ENCODE measurements around the gene NSFL1C.
"Not testable (repeated sequence)": the region's sequence is repeated elsewhere in the genome, so short reads cannot be mapped to it uniquely, and the experiment has no call there.

NSFL1C gene

GRCh38 chr20:1401451-1401907, 65.2 kb downstream of the NSFL1C start:
- Histone ChIP-seq H3K4me2 (ENCODE audit: low read length) (no peak overlapping the region), H3K27ac (no peak overlapping the region), H3K9me3 (ENCODE audit: control insufficient read depth, low read length) (no peaks in the 10 kb centered on the region), H3K9ac (no peak overlapping the region), H3K4me1 (no peaks in the 10 kb centered on the region), H3K4me3 (ENCODE audit: low read depth, low read length) (no peak overlapping the region), H2AFZ (no peak overlapping the region), H3K79me2 (no peaks in the 10 kb centered on the region), H3K27me3 (ENCODE audit: control insufficient read depth, insufficient read depth, low read length) (no peaks in the 10 kb centered on the region), H3K36me3 (ENCODE audit: control insufficient read depth, insufficient read depth, low read length) (no peaks in the 10 kb centered on the region)
- TF ChIP-seq CTCF (IDR thresholded peaks at IDR 0.05), result no peak

- H3K27me3 ChIP-seq (ENCODE audit: control insufficient read depth, insufficient read depth, low read length); H3K4me2 ChIP-seq (ENCODE audit: low read length); H3K4me1 ChIP-seq; H3K79me2 ChIP-seq; H3K4me3 ChIP-seq (ENCODE audit: low read depth, low read length); H3K27ac ChIP-seq; H3K9ac ChIP-seq; H3K9me3 ChIP-seq (ENCODE audit: control insufficient read depth, low read length); H3K36me3 ChIP-seq (ENCODE audit: control insufficient read depth, insufficient read depth, low read length): not testable (repeated sequence)
- peak overlapping the region; percentile 26 for H2AFZ ChIP-seq
Measured at GRCh38 chr20:1399678-1400366, 66.8 kb downstream of the NSFL1C start.

- H3K4me3 ChIP-seq (ENCODE audit: low read depth, low read length); H3K36me3 ChIP-seq (ENCODE audit: control insufficient read depth, insufficient read depth, low read length); H3K4me1 ChIP-seq; H3K27me3 ChIP-seq (ENCODE audit: control insufficient read depth, insufficient read depth, low read length); H3K27ac ChIP-seq; H3K79me2 ChIP-seq; H3K9ac ChIP-seq; H3K9me3 ChIP-seq (ENCODE audit: control insufficient read depth, low read length): not testable (repeated sequence)
- peak overlapping the region; percentile 9 for H3K4me2 ChIP-seq (ENCODE audit: low read length)
- peak overlapping the region; percentile 35 for H2AFZ ChIP-seq
Measured at GRCh38 chr20:1398185-1398584, 68.5 kb downstream of the NSFL1C start.

- no peaks in the 10 kb centered on the region for H3K9me3 ChIP-seq (ENCODE audit: control insufficient read depth, low read length)
- H3K4me3 ChIP-seq (ENCODE audit: low read depth, low read length), result no peak overlapping the region
- H2AFZ ChIP-seq, result no peak overlapping the region
- H3K27me3 ChIP-seq (ENCODE audit: control insufficient read depth, insufficient read depth, low read length), result no peaks in the 10 kb centered on the region
- no peak overlapping the region for H3K9ac ChIP-seq
- H3K79me2 ChIP-seq, result no peaks in the 10 kb centered on the region
- TF ChIP-seq CTCF (IDR thresholded peaks at IDR 0.05), result no peak
- no peak overlapping the region for H3K4me2 ChIP-seq (ENCODE audit: low read length)
- H3K36me3 ChIP-seq (ENCODE audit: control insufficient read depth, insufficient read depth, low read length), result no peaks in the 10 kb centered on the region
- no peak overlapping the region for H3K27ac ChIP-seq
- H3K4me1 ChIP-seq, result no peaks in the 10 kb centered on the region
Measured at GRCh38 chr20:1397710-1398109, 68.9 kb downstream of the NSFL1C start.

GRCh38 chr20:1396702-1397101, 69.9 kb downstream of the NSFL1C start:
- no peak overlapping the region for H2AFZ ChIP-seq
- H3K79me2 ChIP-seq, result peaks cover 2% of the 10 kb centered on the region
- H3K4me1 ChIP-seq, result peaks cover under 1% of the 10 kb centered on the region
- no peak overlapping the region for H3K4me2 ChIP-seq (ENCODE audit: low read length)
- no peak overlapping the region for H3K4me3 ChIP-seq (ENCODE audit: low read depth, low read length)
- H3K36me3 ChIP-seq (ENCODE audit: control insufficient read depth, insufficient read depth, low read length), result no peaks in the 10 kb centered on the region
- H3K9me3 ChIP-seq (ENCODE audit: control insufficient read depth, low read length), result no peaks in the 10 kb centered on the region
- no peak overlapping the region for H3K9ac ChIP-seq
- no peaks in the 10 kb centered on the region for H3K27me3 ChIP-seq (ENCODE audit: control insufficient read depth, insufficient read depth, low read length)
- no peak overlapping the region for H3K27ac ChIP-seq
- no peak for TF ChIP-seq CTCF (IDR thresholded peaks at IDR 0.05)

GRCh38 chr20:1396264-1396663, 70.4 kb downstream of the NSFL1C start:
- peaks cover 5% of the 10 kb centered on the region for H3K4me1 ChIP-seq
- no peaks in the 10 kb centered on the region for H3K27me3 ChIP-seq (ENCODE audit: control insufficient read depth, insufficient read depth, low read length)
- no peak overlapping the region for H3K4me3 ChIP-seq (ENCODE audit: low read depth, low read length)
- H3K9ac ChIP-seq, result no peak overlapping the region
- no peak overlapping the region for H3K27ac ChIP-seq
- no peaks in the 10 kb centered on the region for H3K9me3 ChIP-seq (ENCODE audit: control insufficient read depth, low read length)
- no peak overlapping the region for H3K4me2 ChIP-seq (ENCODE audit: low read length)
- no peak overlapping the region for H2AFZ ChIP-seq
- peaks cover 5% of the 10 kb centered on the region for H3K79me2 ChIP-seq
- TF ChIP-seq CTCF (IDR thresholded peaks at IDR 0.05), result no peak
- no peaks in the 10 kb centered on the region for H3K36me3 ChIP-seq (ENCODE audit: control insufficient read depth, insufficient read depth, low read length)
